Cortex of kidney (tissue), 1 donor: ENCODE data around the gene ABO.
"Not testable (repeated sequence)": the region's sequence is repeated elsewhere in the genome, so short reads cannot be mapped to it uniquely, and the experiment has no call there.

Source experiments
- DNase-seq: peaks from one replicate; lab custom pipeline; 2025; lab: John Stamatoyannopoulos, UW

ABO gene

DNA sequence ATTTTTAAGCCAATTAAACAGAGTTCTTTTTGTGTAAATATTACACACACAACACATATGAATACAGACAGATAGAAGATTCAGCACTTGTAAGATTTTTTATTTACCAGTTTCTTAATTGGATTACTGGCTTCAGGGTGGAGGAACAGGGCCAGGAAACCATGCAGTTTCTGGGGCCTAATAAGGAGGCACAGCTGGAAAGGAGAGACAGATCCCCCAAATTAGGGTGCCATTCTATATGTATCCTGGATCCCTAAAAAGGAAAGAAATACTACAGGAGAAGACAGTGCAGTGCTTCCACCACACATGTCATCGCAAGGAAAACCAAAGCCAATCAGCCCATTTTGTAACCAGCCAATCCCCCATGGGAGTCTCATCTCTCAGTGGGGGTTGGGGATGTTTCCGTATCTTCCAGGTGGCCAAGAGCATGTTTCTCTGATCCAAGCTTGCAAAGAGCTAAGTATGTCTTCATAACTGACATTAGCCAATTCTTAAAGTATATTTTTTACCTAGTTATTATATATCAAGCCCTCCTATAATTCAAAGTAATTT is 15.8 kb upstream of the ABO start:
- no peak for DNase-seq

DNA sequence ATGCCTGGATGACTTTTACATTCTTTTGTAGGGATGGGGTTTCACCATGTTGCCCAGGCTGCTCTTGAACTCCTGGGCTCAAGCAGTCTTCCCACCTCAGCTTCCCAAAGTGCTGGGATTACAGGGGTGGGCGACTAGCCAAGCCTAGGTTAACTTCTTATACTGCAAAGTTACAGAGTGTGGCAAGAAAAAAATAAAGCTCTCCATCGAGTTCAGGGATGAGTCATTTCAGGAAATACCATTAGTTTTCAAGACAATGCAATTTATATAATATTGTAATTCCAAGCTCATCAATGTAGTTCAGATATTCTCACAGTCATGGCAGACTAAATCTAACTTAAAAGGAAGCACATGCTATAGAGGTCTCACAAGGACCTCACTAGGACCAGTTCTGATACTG is 11.5 kb upstream of the ABO start:
- DNase-seq: no peak

DNA sequence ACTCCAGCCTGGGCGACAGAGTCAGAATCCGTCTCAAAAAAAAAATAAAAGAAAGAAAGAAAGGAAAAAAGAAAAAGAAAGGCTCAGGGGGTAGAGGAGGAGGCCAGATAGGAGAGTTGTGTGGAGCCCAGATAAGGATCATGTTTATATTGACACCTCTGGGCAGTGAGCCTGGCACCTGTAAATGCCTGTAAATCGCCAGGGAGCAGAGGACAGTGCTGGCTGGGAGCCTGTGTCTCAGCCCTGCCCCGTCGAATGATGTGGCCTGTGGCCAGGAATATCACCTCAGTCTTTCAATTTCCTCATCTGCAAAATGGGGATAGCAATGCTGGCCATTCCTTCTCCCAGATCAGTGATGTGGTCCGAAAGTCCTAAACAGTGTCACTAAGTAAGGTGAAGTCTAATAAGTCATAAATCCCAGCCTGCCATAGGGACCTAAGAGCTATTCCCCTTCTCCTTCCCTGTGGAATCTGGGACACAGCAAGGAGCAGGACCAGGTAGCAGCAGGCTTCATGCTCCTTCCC is 10.3 kb upstream of the ABO start:
- no peak for DNase-seq

DNA sequence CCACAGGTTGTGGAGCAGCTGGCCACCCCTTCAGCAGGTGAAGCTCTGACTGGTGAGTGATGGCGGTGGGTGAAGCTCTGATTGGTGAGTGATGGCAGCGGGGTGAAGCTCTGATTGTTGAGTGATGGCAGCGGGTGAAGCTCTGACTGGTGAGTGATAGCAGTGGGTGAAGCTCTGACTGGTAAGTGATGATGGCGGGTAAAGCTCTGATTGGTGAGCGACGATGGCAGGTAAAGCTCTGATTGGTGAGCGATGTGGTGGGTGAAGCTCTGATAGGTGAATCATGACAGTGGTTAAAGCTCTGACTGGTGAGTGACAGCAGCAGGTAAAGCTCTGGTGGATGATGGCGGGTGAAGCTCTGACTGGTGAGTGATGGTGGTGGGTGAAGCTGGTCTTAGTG is 9.4 kb upstream of the ABO start:
- no peak for DNase-seq

DNA sequence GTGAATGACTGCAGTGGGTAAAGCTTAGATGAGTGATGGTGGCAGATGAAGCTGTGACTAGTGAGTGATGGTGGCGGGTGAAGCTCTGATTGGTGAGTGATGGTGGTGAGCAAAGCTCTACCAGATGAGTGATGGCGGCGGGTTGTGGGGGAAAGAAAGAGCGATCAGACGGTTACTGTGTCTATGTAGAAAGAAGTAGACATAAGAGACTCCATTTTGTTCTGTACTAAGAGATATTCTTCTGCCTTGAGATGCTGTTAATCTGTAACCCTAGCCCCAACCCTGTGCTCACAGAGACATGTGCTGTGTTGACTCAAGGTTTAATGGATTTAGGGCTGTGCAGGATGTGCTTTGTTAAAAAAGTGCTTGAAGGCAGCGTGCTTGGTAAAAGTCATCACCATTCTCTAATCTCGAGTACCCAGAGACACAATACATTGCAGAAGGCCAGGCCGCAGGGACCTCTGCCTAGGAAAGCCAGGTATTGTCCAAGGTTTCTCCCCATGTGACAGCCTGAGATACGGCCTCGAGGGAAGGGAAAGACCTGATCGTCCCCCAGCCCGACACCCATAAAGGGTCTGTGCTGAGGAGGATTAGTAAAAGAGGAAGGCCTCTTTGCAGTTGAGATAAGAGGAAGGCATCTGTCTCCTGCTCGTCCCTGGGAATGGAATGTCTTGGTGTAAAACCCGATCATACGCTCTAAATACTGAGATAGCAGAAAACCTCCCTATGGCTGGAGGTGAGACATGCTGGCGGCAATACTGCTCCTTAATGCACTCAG is 8.4 kb upstream of the ABO start:
- not testable (repeated sequence) for DNase-seq

DNA sequence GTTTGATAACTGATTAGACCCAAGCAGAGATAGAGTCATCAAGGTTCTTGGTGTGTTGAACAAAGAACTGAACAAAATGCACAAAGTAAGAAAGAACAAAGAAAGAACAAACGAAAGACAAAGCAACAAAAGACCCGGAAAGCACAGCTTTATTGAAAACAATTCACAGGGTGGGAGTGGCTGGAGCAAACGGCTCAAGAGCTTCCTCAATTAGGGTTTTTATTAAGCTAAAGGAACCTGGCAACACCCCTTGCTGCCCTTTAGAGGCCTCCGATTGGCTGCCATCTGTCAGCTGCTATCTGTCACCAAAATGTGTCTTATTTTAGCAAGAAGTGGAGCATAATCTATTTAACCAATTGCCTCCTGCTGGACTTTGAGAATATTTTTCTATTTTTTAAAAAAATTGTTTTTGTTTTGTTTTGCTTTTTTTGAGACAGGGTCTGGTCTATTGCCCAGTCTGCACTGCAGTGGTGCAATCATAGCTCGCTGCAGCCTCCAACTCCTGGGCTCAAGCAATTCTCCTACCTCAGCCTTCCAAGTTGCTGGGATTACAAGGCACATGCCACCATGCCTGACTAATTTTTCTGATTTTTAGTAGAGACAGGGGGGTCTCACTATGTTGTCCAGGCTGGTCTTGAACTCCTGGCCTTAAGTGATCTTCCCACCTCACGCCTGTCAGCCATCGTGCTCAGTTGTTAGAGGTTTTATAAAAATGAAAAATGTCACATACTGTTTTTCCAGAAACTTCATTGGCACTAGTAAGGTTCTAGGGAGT is 7.7 kb upstream of the ABO start:
- DNase-seq: no peak

DNA sequence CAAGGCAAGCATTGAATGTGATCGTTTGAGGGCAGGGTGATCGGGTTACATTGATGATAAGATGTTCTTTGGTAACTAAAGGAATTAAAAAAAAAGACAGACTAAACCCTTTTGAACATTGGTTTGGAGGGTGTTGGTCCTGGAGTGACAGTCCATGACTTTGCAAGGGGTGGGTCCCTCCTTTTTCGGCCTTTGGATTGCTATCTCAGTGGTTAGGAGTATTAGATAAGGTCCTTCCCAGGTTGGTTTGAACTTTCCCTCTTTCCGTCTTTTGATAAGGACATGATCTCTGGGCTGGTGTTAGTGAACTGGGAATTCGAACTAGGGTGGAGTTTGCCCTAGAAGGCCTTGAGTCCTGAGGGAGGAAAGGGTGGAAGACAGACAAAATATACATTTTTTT is 5.4 kb upstream of the ABO start:
- DNase-seq: no peak

DNA sequence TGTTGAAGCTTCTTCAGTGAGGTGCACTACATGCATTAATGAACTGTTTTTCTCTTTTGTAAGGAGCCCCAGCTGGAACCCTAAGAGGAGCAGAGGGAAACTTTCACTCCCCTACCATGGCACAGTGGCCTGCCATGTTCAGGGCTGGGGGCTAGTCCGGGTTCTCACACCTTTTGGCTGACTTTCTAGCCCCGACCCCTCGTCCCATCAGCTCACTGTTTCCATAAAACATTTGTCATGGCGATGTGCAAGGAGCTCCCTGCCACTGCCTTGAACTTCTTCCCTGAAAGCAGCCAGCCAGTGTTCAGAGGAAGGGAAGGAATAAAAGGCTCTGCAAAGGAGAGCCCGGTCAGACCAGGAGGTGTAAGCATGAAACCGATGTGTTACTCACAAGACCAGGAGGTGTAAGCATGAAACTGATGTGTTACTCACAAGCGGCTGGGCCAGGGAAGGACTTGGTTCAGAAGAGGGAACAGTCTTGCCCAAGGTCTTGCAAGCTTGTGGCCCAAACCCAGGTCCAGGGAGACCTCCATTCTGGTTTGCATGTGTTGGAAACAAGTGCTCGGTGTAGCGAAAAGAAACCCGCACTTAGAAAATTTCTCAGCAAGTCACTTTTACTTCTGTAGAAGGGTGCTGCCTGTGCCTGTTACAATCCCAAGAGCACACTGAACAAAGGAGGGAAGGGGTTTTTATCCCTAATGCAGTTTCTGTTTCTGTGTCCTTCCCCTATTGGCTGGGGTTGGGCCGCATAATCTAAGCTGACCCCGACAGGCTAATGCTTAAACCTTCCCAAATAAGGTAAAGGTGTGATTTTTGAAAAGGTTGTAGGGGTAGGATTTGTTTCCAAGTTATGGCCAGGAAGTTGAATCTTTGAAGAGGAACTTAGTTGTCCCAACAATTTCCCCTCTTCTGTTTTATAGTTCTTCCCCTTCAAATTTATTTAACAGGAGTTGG is 3.4 kb upstream of the ABO start:
- no peak for DNase-seq

DNA sequence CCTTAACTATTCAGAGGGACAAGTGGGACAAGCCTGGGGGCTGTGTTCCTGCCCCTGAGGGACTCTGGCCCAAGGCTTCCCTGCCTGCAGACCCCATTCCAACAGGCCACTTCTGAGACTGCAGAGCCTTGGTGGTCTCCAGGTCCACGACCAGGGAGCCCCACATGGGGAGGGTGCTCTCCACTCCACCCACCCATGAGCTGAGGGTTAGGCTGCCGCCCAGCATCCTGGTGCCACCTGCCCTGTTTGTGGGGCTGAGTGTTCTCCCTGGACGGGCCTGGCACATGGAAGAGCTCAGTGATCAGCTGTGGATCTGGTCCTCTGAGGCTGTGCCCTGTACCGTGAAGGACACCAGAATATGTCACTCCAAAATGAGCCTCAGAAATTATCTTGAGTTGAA is 2.5 kb upstream of the ABO start:
- no peak for DNase-seq

DNA sequence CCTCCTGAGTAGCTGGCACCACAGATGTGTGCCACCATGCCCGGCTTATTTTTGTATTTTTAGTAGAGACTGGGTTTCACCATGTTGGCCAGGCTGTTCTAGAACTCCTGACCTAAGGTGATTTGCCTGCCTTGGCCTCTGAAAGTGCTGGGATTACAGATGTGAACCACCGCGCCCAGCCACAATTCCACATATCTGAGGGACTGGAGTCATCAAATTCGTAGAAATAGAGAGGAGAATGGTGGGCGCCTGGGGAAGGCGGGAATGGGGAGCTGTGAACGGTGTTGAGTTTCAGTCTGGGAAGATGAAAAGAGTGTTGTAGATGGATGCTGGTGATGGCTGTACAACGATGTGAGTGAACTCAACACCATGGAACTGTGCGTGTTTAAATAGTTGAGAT is 1.9 kb upstream of the ABO start:
- no peak for DNase-seq

DNA sequence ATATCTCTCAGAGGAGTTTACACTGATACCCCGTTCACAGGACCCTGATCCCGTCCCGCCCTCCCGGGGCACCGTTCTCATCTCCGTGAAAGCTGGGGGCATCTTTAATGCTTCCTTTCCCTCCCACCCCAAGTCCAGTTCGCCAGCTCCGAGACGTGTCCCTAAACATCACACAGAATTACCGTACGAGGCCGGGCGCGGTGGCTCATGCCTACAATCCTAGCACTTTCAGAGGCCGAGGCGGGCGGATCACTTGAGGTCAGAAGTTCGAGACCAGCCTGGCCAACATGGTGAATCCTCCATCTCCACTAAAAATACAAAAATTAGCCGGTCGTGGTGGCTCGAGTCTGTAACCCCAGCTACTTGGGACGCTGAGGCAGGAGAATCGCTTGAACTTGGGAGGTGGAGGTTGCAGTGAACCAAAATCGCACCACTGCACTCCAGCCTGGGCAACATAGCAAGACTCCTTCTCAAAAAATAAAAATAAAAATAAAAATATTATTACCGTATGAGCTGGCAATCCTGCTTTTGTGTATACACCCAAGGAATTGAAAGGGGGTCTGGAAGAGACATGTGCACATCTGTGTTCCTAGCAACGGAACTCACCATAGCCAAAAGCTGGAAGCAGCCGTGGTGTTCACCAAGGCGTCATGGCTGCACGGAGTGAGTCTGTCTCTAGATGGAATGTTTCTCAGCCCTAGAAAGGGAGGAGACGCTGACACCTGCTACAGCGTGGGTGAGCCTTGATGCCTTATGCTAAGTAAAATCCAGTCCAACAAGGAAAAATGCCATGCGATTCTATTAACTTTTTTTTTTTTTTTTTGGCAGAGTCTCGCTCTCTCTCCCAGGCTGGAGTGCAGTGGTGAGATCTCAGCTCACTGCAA is 1.2 kb upstream of the ABO start:
- DNase-seq: no peak

DNA sequence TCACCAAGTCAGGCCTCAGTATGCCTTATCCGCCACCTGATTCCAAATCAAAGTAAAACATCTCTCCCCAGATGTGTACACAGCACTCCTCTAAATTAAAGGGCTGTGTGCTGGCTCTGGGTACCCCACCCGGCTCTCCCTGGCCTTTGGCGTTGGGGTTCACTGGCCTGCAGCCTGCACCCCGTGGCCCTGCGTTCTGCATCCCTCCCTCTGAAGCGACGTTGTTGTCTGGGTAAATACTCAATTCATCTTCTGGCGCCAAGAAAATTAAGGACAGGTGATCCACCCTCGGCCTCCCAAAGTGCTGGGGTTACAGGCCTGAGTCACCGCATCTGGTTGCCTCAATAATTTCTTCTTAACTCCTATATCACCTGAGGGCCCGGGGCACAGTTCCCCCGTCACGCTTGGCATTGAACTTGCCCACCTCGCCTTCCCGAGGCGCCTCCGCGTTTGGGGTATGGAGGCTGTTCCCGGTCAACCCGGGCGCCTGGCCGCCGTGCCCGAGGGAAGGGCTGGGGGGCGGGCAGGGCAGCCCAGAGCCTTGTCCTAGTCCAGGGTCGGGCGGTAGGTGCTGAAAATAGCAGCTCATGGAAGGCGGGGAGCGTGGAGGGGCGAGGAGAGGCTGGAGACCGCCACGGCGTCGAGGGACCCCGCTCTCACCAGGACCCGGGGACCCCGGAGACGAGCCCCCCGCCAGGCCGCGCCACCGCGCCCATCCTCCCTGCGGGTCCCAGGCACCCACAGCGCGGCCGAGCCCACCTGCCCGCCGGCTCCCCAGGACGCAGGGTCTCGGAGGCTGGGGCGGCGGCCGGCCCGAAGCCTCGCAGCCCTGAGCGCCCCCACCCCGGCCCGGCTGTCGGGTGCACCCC is 531 bp downstream of the ABO start:
- no peak for DNase-seq

DNA sequence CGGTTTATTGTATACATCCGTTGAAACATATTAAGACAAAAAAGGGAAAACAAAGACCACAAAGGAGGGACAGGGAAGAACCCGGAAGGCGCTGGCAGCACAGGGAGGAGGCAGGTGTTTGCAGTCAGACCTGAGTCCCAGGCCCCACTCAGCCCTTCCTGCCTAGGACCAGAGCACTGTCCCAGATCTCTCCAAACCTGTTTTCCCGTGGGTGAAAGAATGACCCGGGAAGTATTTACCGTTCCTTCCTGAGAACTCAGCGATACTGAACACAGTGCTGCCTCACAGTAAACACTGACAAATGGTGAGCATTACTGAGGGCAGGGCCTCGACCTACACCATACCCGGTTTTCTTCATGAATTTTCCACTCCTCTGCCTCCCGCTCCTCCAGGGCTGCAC is 1.2 kb downstream of the ABO start:
- DNase-seq: no peak

DNA sequence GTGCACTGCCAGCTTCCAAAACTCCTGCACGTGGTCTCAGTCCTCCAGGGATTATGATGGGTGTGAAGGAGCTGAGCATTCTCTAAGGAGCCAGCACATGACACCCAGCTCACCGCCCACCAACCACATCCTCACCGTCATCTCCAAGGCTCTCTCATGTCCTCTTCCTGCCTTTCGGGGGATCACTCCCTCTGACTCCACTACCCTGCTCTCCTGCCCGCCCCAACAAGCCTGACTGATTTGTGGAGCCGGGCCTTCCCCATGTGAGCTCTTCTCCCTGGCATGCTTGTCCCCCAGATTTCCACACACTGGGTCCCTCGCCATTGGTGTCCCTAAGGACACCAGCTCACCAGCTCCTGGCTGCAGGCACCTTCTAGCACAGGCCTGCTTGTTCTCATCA is 1.9 kb downstream of the ABO start:
- DNase-seq: no peak

DNA sequence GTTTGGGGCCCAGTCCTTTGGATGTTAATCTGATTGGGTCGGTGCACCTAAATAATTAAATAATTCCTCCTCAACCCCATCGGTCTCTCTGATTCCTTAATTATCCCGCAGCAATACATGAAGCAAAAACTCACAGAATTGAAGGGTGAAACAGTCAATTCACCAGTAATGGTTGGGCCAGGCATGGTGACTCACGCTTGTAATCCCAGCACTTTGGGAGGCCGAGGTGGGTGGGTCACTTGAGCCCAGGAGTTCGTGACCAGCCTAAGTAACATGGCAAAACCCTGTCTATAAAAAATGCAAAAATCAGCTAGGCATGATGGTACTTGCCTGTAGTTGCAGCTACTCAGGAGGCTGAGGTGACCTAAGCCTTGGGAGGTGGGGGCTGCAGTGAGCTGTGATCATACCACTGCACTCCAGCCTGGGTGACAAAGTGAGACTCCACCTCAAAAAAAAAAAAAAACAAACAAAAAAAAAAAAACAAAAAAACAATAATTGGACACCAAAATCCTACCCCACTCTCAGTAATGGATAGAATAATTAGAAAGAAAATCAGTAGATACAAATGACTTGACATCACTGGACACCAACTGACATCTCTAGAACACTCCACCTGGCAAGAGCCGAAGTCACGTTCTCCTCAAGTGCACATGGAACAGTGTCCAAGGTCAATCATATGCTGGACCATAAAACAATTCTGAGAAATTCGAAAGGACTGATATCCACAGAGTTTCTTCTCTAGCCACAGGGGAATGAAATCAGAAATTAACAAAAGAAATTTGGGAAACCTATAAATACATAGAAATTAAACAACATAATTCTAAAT is 5.3 kb downstream of the ABO start:
- DNase-seq: no peak

DNA sequence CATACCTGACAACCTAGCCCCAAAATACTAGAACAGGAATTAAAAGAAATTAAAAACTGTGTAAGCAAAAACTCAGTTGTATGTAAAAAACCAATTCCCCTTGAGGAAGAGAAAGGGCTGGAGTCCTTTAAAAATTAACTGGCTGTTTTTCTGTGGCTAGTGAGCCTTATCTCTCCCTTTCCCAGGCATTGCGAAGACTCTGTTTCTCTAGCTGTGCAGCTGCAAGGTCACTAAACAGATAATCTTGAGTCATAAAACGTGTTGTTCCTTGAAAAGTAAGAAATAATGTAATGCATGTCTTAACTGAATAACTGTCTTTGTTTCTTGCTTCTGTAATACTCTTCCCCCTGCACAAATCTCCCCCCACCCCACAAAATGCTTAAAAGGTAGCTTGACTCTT is 5.9 kb downstream of the ABO start:
- not testable (repeated sequence) for DNase-seq

DNA sequence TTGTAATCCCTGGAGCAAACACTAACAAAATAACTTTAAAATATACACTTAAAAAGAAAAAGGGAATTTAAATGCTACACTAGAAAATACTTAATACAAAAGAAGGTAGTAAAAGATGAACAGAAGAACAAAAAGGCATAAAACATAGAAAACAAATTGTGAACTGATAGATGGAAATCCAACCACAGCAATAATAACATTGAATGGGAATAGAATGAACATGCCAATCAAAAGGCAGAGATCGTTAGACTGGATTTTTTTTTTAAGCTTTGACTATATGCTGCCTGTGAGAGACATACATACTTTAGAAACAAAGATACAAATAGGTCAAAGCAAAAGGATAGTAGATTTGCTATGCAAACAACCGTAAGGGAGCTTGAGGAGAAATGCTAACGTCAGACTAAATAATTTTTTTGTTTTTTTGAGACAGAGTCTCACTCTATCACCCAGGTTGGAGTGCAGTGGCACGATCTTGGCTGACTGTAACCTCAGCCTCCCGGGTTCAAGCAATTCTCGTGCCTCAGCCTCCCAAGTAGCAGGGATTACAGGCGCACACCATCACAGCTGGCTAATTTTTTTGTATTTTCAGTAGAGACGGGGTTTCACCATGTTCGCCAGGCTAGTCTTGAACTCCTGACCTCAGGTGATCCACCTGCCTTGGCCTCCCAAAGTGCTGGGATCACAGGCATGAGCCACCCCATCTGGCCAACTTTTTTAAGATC is 6.5 kb downstream of the ABO start:
- DNase-seq: no peak

DNA sequence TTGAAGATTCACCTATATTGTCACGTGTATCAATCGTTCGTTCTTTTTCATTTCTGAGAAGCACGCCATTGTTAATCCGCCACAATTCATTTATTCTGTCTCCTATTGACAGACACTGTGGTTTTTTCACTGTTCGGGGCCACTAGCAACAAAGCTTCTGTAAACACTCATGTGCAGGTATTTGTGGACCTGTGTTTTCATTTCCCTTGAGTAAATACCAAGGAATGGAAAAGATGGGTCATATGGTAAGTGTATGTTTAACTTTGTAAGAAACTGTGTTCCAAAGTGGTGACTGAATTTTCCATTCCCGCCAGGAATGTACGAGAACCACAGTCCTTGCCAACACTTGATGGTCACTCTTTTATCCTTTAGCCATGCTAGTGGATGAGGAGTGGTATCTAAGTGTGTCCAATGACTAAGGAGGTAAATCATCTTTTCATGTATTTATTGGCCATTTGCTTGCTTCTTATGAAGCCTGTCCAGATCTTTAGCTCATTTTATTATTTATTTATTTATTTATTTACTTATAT is 10.7 kb downstream of the ABO start:
- no peak for DNase-seq
